Mucosa of gallbladder (tissue), 1 donor: ENCODE measurements around the gene KRT26. TPM values are rescaled to one million over a fixed set of nuclear protein-coding genes. Genes with fewer than 3 reads are reported as not detected.
"Not testable (repeated sequence)": the region's sequence is repeated elsewhere in the genome, so short reads cannot be mapped to it uniquely, and the experiment has no call there.

Experiments
- DNase-seq: peaks from one replicate; pipeline ENCODE4 v3.0.0-alpha.2; 2020; ENCODE audit warnings: low spot score
- total RNA-seq: library from RNA; stranded (reverse); gene quantifications from one replicate; pipeline ENCODE4 v1.2.1, GENCODE V29; 2021
- donor health status: DM: no; HTN: no; CAD: no.

KRT26 gene
- total RNA-seq, 1 donor from 2014 or later = not detected

DNA sequence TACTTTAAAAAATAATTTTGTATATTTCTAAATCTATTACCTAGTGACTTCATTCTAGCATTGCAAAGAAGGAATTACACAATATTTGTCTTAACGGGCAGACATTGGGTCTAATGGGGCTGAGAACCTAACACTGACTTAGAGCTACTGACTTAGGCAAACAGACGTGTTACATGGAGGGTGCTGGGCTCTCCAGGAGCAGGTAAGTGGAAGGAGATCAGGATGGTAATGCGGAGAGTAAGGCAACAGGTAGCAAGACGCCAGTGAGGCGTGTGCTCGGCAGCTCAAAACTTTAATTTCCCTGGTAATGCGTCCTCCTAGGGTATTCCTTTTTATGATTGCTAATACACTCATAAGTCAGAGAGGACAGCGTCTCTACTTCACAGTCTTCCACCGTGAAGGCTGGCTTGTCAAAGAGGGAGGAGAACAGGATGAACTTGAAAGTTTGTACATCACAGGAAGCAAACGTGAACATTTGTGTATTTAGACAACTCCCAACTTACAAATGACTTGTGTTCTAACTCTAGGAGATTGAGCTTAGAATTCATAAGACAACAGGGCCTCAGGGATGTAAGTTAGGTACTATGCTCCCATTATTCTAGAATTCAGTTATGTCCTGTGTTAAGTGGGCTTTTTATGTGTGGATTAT is 23.1 kb upstream of the KRT26 start:
- DNase-seq = no peak

- no peak for DNase-seq
These were observed 22.5 kb upstream of the KRT26 start for GRCh38 chr17:40794466-40794865.

DNA sequence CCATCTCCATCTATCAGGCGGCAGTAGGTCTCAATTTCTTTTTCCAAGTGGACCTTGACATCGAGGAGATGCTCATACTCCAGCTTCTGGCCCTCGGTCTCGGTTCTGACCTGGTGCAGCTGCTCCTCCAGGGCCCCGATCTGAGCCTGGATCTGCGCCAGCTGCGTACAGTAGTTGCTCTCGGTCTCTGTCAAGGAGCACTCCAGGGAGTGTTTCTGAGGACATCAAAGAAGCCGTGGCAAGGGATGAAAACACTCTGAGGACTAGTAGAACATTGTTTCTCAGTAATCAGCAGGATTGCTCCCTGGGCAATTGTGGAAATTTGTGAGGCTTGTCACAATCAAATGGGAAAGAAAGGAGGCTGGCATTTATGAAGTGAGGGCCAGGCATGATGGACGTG is 21.8 kb upstream of the KRT26 start:
- no peak for DNase-seq

GRCh38 chr17:40791787-40792436 is 19.9 kb upstream of the KRT26 start:
- DNase-seq = no peak

DNA sequence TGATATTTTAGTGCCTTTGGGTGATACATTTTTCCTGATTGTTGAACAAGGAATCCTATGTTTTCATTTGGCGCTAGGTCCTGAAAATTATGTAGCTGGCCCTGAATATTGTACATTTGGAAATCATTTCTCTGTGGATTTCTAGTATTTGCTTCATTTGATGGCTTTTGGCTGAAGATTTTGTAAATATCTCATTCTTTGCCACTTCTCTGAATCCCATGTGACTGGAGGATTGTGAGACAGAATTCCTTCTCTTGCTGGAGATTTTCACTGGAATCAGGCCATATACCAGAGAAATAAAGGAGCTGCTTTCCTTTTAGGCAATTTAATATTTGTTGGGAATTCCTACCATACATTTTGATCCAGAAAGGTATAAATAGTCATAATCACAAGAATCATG is 19.1 kb upstream of the KRT26 start:
- DNase-seq = no peak

- no peak for DNase-seq
These were observed 10.4 kb upstream of the KRT26 start, which contains the start of gene KRT27 for GRCh38 chr17:40782450-40782849. TSS of gene KRT27 (minus strand) at chr17:40782550. CDS start at chr17:40782493, 57 bp downstream.

- no peak for DNase-seq
These were observed 7.3 kb upstream of the KRT26 start for GRCh38 chr17:40779181-40779909.

GRCh38 chr17:40778461-40778860 is 6.5 kb upstream of the KRT26 start:
- no peak for DNase-seq

DNA sequence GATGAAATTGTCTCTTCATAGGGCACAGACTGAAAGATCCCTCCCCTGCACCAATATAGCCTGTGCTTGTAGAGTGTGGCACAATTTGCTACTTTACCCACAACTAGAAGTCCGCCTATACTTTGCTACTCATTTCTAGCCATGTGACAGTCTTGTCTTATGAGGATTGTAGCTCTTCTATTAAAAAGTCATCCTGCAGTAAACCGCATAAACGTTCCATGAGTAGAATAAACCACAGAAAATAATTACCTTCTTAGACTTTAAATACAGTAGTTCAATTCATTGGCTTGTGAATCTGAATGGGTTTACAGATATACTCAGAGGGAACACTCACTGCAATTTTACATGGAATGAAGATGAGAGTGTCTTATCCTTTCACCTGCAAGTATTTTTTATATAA is 6.0 kb upstream of the KRT26 start:
- no peak for DNase-seq

GRCh38 chr17:40777459-40777858 is 5.5 kb upstream of the KRT26 start:
- DNase-seq = no peak

GRCh38 chr17:40775945-40776344 is 3.9 kb upstream of the KRT26 start:
- no peak for DNase-seq

GRCh38 chr17:40765657-40766056 is 6.3 kb downstream of the KRT26 start:
- DNase-seq = no peak

DNA sequence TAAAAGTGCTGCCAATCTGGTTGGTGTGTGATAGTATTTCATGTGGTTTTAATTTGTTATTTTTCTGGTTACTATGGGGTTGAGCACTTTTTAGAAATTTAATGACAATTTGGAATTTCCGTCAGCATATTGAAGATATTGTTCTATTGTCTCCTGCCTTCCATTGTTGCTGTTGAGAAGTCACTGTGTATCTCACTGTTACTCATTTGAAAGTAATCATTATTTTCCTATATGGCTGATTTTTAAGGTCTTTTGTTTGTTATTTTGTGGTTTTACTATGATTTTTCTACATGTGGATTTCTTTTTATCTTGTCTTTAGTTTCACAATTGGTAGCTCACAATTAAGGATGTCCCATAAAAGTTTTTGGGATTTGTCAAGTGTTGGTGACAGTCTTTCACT is 8.2 kb downstream of the KRT26 start:
- no peak for DNase-seq

- DNase-seq = no peak
These were observed 11.6 kb downstream of the KRT26 start for GRCh38 chr17:40760105-40761016.

DNA sequence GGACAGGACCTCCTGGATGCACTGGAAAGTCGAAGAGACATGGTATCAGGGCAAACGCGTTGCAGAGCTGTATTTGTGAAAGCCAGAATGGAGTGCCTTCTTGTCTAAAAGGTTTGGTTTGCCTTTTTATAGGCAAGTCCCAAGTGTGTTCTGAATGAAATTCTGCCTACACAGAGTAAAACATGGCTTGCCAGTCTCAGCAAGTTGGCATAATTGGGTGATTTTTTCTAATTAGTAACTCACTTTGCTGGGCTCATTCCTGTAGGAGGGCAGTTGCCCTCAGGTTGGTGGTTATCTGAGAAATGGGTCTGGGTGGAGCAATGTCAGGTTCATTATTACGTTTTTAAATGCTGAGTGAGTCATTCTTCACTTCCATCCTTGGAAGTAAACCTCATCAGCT is 16.8 kb downstream of the KRT26 start, which contains the start of gene KRT25:
TSS of gene KRT25 (minus strand) at position 101 of the 400 bp plus-strand sequence. CDS start at position 41, 60 bp downstream.
- no peak for DNase-seq

DNA sequence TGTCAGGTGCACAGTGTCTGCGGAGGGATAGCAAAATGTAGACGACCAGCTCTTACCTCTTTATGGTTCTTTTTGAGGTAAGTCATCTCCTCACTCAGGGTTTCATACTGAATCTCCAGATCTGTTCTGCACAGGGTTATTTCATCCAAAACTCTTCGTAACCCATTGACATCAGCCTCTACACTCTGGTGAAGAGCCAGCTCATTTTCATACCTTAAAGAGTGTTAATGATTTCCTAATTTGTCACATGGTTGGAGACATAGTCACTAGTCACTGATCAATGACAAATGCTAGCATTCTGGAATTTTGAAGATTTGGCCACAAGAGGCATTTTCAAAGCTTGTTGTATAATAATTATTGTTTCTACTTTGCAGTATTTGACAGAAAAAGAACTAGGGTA is 18.2 kb downstream of the KRT26 start:
- no peak for DNase-seq

DNA sequence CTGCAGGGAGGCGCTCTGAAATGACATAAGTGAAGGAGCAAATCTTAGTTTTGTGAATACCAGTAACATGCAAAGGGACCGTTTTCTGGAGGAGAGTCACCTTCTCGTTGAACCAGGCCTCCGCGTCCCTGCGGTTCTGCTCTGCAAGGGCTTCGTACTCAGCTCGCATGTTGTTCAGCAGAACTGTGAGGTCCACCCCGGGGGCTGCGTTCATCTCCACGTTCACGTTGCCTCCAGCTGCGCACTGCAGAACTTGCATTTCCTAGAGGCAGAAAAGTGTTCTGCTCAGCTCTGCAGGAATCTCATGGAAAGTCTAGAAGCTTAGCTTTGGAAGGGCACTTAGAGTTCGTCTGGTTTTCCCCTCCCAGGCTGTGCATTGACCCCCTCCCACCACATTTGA is 20.9 kb downstream of the KRT26 start:
- DNase-seq = no peak

GRCh38 chr17:40750391-40750790 is 21.6 kb downstream of the KRT26 start:
- no peak for DNase-seq

GRCh38 chr17:40748666-40749065 is 23.3 kb downstream of the KRT26 start:
- not testable (repeated sequence) for DNase-seq

GRCh38 chr17:40738553-40738952 is 33.4 kb downstream of the KRT26 start:
- DNase-seq = no peak

GRCh38 chr17:40735016-40735415 is 37.0 kb downstream of the KRT26 start:
- no peak for DNase-seq

DNA sequence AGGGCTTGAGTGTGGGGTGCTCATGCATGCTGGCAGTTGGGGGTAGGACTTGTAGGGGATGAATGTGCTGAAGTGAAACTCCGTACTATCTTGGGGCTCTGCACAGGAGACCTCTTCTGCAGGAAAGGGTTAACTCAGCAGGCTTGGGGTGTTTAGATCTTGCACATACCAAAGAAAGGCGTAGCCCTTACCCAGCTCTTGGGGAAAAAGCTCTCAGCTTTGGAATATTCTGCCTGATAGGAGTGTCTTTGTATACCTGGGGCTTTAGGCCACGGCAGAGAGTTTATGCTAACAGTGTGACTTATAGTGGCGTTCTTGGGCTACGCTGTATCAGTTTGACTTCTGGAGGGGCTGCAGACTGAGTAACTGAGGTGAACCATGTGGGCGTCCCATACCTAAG is 38.0 kb downstream of the KRT26 start:
- DNase-seq = no peak
